ENCODE data around the gene CFAP99. TPM values are rescaled to one million over a fixed set of nuclear protein-coding genes. Genes with fewer than 3 reads are reported as not detected.

CFAP99 gene
- total and polyA plus RNA-seq, 2 experiments from 2014 or later = not detected

DNA sequence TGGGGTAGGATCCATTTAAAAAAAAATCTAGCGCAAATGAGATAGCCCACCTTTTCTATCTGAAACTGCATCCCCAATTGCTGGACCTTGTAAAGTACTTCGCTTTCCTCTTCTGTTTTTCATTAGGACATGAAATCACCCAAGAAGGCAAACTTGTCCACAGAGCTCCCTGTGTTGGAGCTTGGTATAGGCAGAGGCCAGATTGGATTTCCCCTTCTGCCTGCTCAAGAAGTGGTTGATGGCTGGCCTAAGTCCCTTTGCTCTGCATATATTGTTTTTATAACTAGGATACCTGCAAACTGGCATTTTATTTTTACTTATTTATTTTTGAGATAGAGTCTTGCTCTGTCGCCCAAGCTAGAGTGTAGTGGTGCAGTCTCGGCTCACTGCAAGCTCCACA, 78.6 kb downstream of the CFAP99 start (continued):
- TF ChIP-seq, protein P1, sequence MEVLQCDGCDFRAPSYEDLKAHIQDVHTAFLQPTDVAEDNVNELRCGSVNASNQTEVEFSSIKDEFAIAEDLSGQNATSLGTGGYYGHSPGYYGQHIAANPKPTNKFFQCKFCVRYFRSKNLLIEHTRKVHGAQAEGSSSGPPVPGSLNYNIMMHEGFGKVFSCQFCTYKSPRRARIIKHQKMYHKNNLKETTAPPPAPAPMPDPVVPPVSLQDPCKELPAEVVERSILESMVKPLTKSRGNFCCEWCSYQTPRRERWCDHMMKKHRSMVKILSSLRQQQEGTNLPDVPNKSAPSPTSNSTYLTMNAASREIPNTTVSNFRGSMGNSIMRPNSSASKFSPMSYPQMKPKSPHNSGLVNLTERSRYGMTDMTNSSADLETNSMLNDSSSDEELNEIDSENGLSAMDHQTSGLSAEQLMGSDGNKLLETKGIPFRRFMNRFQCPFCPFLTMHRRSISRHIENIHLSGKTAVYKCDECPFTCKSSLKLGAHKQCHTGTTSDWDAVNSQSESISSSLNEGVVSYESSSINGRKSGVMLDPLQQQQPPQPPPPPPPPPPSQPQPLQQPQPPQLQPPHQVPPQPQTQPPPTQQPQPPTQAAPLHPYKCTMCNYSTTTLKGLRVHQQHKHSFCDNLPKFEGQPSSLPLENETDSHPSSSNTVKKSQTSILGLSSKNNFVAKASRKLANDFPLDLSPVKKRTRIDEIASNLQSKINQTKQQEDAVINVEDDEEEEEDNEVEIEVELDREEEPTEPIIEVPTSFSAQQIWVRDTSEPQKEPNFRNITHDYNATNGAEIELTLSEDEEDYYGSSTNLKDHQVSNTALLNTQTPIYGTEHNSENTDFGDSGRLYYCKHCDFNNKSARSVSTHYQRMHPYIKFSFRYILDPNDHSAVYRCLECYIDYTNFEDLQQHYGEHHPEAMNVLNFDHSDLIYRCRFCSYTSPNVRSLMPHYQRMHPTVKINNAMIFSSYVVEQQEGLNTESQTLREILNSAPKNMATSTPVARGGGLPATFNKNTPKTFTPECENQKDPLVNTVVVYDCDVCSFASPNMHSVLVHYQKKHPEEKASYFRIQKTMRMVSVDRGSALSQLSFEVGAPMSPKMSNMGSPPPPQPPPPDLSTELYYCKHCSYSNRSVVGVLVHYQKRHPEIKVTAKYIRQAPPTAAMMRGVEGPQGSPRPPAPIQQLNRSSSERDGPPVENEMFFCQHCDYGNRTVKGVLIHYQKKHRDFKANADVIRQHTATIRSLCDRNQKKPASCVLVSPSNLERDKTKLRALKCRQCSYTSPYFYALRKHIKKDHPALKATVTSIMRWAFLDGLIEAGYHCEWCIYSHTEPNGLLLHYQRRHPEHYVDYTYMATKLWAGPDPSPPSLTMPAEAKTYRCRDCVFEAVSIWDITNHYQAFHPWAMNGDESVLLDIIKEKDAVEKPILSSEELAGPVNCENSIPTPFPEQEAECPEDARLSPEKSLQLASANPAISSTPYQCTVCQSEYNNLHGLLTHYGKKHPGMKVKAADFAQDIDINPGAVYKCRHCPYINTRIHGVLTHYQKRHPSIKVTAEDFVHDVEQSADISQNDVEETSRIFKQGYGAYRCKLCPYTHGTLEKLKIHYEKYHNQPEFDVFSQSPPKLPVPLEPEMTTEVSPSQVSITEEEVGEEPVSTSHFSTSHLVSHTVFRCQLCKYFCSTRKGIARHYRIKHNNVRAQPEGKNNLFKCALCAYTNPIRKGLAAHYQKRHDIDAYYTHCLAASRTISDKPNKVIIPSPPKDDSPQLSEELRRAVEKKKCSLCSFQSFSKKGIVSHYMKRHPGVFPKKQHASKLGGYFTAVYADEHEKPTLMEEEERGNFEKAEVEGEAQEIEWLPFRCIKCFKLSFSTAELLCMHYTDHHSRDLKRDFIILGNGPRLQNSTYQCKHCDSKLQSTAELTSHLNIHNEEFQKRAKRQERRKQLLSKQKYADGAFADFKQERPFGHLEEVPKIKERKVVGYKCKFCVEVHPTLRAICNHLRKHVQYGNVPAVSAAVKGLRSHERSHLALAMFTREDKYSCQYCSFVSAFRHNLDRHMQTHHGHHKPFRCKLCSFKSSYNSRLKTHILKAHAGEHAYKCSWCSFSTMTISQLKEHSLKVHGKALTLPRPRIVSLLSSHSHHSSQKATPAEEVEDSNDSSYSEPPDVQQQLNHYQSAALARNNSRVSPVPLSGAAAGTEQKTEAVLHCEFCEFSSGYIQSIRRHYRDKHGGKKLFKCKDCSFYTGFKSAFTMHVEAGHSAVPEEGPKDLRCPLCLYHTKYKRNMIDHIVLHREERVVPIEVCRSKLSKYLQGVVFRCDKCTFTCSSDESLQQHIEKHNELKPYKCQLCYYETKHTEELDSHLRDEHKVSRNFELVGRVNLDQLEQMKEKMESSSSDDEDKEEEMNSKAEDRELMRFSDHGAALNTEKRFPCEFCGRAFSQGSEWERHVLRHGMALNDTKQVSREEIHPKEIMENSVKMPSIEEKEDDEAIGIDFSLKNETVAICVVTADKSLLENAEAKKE (CRISPR knock-in tag; IDR thresholded peaks at IDR 0.05) = no peak
- TF ChIP-seq EZH2phosphoT487 (IDR thresholded peaks at IDR 0.05; ENCODE audit: unreplicated experiment) = no peak
- TF ChIP-seq, protein P2, sequence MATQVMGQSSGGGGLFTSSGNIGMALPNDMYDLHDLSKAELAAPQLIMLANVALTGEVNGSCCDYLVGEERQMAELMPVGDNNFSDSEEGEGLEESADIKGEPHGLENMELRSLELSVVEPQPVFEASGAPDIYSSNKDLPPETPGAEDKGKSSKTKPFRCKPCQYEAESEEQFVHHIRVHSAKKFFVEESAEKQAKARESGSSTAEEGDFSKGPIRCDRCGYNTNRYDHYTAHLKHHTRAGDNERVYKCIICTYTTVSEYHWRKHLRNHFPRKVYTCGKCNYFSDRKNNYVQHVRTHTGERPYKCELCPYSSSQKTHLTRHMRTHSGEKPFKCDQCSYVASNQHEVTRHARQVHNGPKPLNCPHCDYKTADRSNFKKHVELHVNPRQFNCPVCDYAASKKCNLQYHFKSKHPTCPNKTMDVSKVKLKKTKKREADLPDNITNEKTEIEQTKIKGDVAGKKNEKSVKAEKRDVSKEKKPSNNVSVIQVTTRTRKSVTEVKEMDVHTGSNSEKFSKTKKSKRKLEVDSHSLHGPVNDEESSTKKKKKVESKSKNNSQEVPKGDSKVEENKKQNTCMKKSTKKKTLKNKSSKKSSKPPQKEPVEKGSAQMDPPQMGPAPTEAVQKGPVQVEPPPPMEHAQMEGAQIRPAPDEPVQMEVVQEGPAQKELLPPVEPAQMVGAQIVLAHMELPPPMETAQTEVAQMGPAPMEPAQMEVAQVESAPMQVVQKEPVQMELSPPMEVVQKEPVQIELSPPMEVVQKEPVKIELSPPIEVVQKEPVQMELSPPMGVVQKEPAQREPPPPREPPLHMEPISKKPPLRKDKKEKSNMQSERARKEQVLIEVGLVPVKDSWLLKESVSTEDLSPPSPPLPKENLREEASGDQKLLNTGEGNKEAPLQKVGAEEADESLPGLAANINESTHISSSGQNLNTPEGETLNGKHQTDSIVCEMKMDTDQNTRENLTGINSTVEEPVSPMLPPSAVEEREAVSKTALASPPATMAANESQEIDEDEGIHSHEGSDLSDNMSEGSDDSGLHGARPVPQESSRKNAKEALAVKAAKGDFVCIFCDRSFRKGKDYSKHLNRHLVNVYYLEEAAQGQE (IDR thresholded peaks at IDR 0.05; ENCODE audit: unreplicated experiment) = no peak

DNA sequence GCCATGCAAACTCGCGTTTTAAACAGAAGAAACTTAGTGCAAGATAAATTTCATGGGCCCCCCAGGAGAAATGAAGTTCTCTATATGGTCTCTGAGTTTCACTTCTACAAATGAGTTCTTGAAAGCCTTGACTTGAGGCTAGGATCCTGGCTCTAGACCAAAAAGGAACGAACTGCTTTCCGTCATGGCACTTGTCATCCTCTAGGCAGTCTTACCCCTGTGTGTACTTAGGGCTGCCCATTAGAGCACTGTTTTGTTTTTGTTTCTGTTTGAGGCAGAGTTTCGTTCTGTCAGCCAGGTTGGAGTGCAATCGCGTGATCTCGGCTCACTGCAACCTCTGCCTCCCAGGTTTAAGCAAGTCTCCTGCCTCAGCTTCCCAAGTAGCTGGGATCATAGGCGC, 79.2 kb downstream of the CFAP99 start:
- peaks cover 59% of the 10 kb centered on the region for H4K20me1 ChIP-seq (replicated peaks; ENCODE audit: insufficient read depth)
- H3F3A ChIP-seq (replicated peaks; ENCODE audit: low read depth) = peaks cover 16% of the 10 kb centered on the region
- Mint-ChIP-seq H3K4me1 (no peaks in the 10 kb centered on the region), H3K4me3 (no peak overlapping the region), H3K36me3 (ENCODE audit: low read depth) (peaks cover 89% of the 10 kb centered on the region), H3K27me3 (ENCODE audit: insufficient read depth, low read depth, poor library complexity) (no peaks in the 10 kb centered on the region), H3K27ac (no peak overlapping the region), H3K9me3 (no peaks in the 10 kb centered on the region)
- H3K27ac ChIP-seq (ENCODE audit: low read depth) = no peak overlapping the region
- no peak for ATAC-seq
- TF ChIP-seq, protein P3, sequence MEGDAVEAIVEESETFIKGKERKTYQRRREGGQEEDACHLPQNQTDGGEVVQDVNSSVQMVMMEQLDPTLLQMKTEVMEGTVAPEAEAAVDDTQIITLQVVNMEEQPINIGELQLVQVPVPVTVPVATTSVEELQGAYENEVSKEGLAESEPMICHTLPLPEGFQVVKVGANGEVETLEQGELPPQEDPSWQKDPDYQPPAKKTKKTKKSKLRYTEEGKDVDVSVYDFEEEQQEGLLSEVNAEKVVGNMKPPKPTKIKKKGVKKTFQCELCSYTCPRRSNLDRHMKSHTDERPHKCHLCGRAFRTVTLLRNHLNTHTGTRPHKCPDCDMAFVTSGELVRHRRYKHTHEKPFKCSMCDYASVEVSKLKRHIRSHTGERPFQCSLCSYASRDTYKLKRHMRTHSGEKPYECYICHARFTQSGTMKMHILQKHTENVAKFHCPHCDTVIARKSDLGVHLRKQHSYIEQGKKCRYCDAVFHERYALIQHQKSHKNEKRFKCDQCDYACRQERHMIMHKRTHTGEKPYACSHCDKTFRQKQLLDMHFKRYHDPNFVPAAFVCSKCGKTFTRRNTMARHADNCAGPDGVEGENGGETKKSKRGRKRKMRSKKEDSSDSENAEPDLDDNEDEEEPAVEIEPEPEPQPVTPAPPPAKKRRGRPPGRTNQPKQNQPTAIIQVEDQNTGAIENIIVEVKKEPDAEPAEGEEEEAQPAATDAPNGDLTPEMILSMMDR (conservative IDR thresholded peaks at IDR 0.05; ENCODE audit: low read depth in 2 of 2) = no peak
- TF ChIP-seq NANOG (IDR thresholded peaks at IDR 0.05; ENCODE audit: borderline replicate concordance) (no peak), STAT1 (IDR thresholded peaks at IDR 0.05; ENCODE audit: unreplicated experiment) (no peak), JUNB (IDR thresholded peaks at IDR 0.05; ENCODE audit: unreplicated experiment) (no peak), CREB1 (CRISPR knock-in tag; IDR thresholded peaks at IDR 0.05; ENCODE audit: low read depth) (no peak), POLR2AphosphoS5 (IDR thresholded peaks at IDR 0.05; ENCODE audit: low read depth) (no peak)
- TF ChIP-seq, protein P4, sequence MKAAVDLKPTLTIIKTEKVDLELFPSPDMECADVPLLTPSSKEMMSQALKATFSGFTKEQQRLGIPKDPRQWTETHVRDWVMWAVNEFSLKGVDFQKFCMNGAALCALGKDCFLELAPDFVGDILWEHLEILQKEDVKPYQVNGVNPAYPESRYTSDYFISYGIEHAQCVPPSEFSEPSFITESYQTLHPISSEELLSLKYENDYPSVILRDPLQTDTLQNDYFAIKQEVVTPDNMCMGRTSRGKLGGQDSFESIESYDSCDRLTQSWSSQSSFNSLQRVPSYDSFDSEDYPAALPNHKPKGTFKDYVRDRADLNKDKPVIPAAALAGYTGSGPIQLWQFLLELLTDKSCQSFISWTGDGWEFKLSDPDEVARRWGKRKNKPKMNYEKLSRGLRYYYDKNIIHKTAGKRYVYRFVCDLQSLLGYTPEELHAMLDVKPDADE (IDR thresholded peaks at IDR 0.05) = no peak
- no peak overlapping the region for H3K4me2 ChIP-seq
- no peak overlapping the region for H3K4me3 ChIP-seq
- peaks cover 83% of the 10 kb centered on the region for H3K79me2 ChIP-seq (replicated peaks; ENCODE audit: insufficient read depth)
- H3K4me1 ChIP-seq (ENCODE audit: insufficient read depth) = no peaks in the 10 kb centered on the region
- H3K9me2 ChIP-seq (ENCODE audit: insufficient read depth) = no peaks in the 10 kb centered on the region
- no peaks in the 10 kb centered on the region for H3K27me3 ChIP-seq (ENCODE audit: insufficient read depth)
- H2AFZ ChIP-seq = no peak overlapping the region
- peaks cover 59% of the 10 kb centered on the region for H3K36me3 ChIP-seq (ENCODE audit: insufficient read depth)
- no peak for DNase-seq (ENCODE audit: low spot score)

Data from GM23338 (cell line).